ENCODE measurements around the gene ZFYVE28. TPM values are rescaled to one million over a fixed set of nuclear protein-coding genes. Genes with fewer than 3 reads are reported as not detected.

Gene ZFYVE28
- total RNA-seq, 1 donor from 2014 or later, result 5.6 TPM

GRCh38 chr4:2305766-2306501 is 112.5 kb downstream of the ZFYVE28 start:
- no peaks in the 10 kb centered on the region for H3K4me1 ChIP-seq
- no peaks in the 10 kb centered on the region for H3K27me3 ChIP-seq (ENCODE audit: low read depth)
- H3K27ac ChIP-seq (replicated peaks), result no peak overlapping the region
- no peak overlapping the region for H3K4me3 ChIP-seq
- H3K36me3 ChIP-seq, result peaks cover 8% of the 10 kb centered on the region
- intact Hi-C loops (cut with micrococcal nuclease), result no loop called here
- H3K9me3 ChIP-seq (replicated peaks), result peaks cover 46% of the 10 kb centered on the region
- no peak for DNase-seq
- TF ChIP-seq, protein P1, sequence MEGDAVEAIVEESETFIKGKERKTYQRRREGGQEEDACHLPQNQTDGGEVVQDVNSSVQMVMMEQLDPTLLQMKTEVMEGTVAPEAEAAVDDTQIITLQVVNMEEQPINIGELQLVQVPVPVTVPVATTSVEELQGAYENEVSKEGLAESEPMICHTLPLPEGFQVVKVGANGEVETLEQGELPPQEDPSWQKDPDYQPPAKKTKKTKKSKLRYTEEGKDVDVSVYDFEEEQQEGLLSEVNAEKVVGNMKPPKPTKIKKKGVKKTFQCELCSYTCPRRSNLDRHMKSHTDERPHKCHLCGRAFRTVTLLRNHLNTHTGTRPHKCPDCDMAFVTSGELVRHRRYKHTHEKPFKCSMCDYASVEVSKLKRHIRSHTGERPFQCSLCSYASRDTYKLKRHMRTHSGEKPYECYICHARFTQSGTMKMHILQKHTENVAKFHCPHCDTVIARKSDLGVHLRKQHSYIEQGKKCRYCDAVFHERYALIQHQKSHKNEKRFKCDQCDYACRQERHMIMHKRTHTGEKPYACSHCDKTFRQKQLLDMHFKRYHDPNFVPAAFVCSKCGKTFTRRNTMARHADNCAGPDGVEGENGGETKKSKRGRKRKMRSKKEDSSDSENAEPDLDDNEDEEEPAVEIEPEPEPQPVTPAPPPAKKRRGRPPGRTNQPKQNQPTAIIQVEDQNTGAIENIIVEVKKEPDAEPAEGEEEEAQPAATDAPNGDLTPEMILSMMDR (IDR thresholded peaks at IDR 0.05; ENCODE audit: borderline replicate concordance), result no peak

DNA sequence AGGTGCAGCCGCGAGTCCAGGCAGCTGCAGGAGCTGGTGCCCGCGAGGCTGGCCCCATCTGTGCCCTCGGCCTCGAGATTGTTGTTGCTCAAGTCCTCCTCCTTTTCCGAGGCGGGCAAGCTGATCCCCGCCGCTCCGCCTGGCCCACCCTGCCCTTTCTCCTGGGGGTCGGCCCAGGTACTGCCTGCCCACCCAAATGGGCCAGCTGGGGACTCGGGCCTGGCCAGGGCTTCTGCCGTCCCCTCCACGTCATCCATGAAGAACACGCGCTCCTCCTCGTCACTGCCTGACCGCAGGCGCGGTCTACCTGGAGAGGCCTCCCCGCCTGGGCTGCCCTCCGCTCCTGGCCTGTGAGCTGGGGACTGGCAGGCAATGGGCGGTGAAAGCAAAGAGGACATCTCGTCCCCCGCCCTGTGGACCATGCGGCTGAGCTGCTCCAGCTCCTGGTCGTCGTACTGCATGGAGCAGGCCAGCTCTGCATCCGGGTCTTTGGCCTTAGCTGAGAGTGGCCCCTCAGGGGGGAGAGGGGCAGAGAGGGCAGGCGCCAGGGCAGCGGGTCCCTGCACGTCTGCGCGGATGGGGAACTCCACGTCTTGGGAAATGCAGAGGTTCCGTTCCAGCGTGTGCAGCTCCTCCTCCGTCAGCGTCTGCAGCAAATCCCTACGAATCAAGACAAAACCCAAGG is 113.4 kb downstream of the ZFYVE28 start:
- DNase-seq, result no peak
- Histone ChIP-seq H3K36me3 (peaks cover 8% of the 10 kb centered on the region), H3K4me1 (no peaks in the 10 kb centered on the region), H3K4me3 (no peak overlapping the region), H3K9me3 (replicated peaks) (peaks cover 36% of the 10 kb centered on the region), H3K27ac (replicated peaks) (no peak overlapping the region), H3K27me3 (ENCODE audit: low read depth) (no peaks in the 10 kb centered on the region)
- intact Hi-C loops (cut with micrococcal nuclease), result no loop called here
- TF ChIP-seq, protein P1 (IDR thresholded peaks at IDR 0.05; ENCODE audit: borderline replicate concordance), result no peak

DNA sequence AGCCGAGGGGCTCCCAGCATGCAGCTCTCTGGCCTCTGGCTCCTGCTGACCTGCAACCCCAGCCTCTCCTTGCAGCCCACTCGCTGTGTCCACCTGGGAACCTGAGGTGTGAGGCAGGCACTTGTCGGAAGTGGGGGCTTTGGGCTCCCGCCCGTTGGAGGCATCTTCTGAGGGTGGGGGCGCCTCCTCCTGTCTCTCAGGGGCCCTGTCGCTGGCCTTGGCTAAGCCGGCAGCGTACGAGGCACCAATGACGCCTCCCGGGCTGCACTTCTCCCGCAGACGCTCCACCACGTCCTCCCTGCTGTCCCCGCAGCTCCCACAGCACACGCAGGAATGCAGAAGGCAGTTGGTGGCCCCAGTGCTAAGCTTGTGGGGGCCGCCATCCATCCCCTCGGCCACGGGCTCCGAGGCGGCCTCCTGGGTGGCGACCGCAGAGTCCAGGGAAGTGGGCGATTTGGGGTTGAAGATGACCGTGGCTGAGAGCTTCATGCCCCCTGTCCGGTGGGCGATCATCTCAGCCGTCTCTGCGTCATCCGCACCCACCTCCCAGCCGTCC is 114.0 kb downstream of the ZFYVE28 start:
- H3K9me3 ChIP-seq (replicated peaks), result peaks cover 30% of the 10 kb centered on the region
- H3K36me3 ChIP-seq, result peaks cover 8% of the 10 kb centered on the region
- no peaks in the 10 kb centered on the region for H3K4me1 ChIP-seq
- H3K27ac ChIP-seq (replicated peaks), result no peak overlapping the region
- DNase-seq, result no peak
- no peak overlapping the region for H3K4me3 ChIP-seq
- TF ChIP-seq, protein P1 (IDR thresholded peaks at IDR 0.05; ENCODE audit: borderline replicate concordance), result no peak
- intact Hi-C loops (cut with micrococcal nuclease), result no loop called here
- no peaks in the 10 kb centered on the region for H3K27me3 ChIP-seq (ENCODE audit: low read depth)

- TF ChIP-seq, protein P1 (IDR thresholded peaks at IDR 0.05; ENCODE audit: borderline replicate concordance), result no peak
- no peak for DNase-seq
- Histone ChIP-seq H3K36me3 (peaks cover 8% of the 10 kb centered on the region), H3K4me1 (no peaks in the 10 kb centered on the region), H3K4me3 (no peak overlapping the region), H3K27ac (replicated peaks) (no peak overlapping the region), H3K9me3 (replicated peaks) (peaks cover 24% of the 10 kb centered on the region), H3K27me3 (ENCODE audit: low read depth) (no peaks in the 10 kb centered on the region)
- intact Hi-C loops (cut with micrococcal nuclease), result no loop called here
These were observed 114.6 kb downstream of the ZFYVE28 start for GRCh38 chr4:2303686-2304320.

GRCh38 chr4:2303121-2303685 is 115.2 kb downstream of the ZFYVE28 start:
- Histone ChIP-seq H3K4me3 (no peak overlapping the region), H3K27me3 (ENCODE audit: low read depth) (no peaks in the 10 kb centered on the region), H3K27ac (replicated peaks) (no peak overlapping the region), H3K36me3 (peaks cover 8% of the 10 kb centered on the region), H3K9me3 (replicated peaks) (peaks cover 22% of the 10 kb centered on the region), H3K4me1 (no peaks in the 10 kb centered on the region)
- TF ChIP-seq, protein P1 (IDR thresholded peaks at IDR 0.05; ENCODE audit: borderline replicate concordance), result no peak
- DNase-seq, result no peak
- intact Hi-C loops (cut with micrococcal nuclease), result no loop called here
